PC-9 (cell line): Measurements from ENCODE around the gene CCL25. TPM values are rescaled to one million over a fixed set of nuclear protein-coding genes. Genes with fewer than 3 reads are reported as not detected.

ENCODE experiments used
- BruUV-seq: library from RNA; stranded (reverse); fragments of 400-500 nt; replicated peaks from 2 replicates; lab custom pipeline; 2021; lab: Mats Ljungman, UMichigan
- CTCF ChIA-PET: fragments of 300-600 bp; sonication (Branson Sonifier 250); formaldehyde crosslinking; loops from one replicate; lab custom pipeline; 2022; ENCODE audit warnings: antibody characterized with exemption; lab: Charles Lee
- POLR2A ChIA-PET: fragments of 300-600 bp; sonication (Branson Sonifier 250); formaldehyde crosslinking; loops from one replicate; lab custom pipeline; 2022; ENCODE audit warnings: antibody characterized with exemption; ENCODE audit not compliant: unreplicated experiment; lab: Charles Lee
- DNase-seq, 2 experiments: peaks; one replicate each; pipeline versions ENCODE4 v3.0.0 to v3.0.0-alpha.2; 2015 to 2022; ENCODE audit warnings: mixed read lengths in 1 of 2
- H2AFZ ChIP-seq: fragments of 200-600 bp; sonication (generic); 2 replicates; pipeline ENCODE4 v1.8.1; 2017; ENCODE audit warnings: antibody characterized with exemption
- H3F3A ChIP-seq: fragments of 200-600 bp; sonication (generic); 2 replicates; pipeline ENCODE4 v1.8.1; 2017; ENCODE audit warnings: antibody characterized with exemption, mild to moderate bottlenecking, low read depth; ENCODE audit not compliant: insufficient read depth
- H3K27ac ChIP-seq: fragments of 200-600 bp; sonication (generic); 2 replicates; pipeline ENCODE4 v1.6.1; 2016; ENCODE audit warnings: mixed run types
- H3K27me3 ChIP-seq: fragments of 200-600 bp; sonication (generic); 2 replicates; pipeline ENCODE4 v1.6.1; 2016; ENCODE audit warnings: low read depth, mixed run types; ENCODE audit not compliant: insufficient read depth
- H3K36me3 ChIP-seq: fragments of 200-600 bp; sonication (generic); 2 replicates; pipeline ENCODE4 v1.6.1; 2016; ENCODE audit warnings: low read depth, mixed run types
- H3K4me1 ChIP-seq: fragments of 200-600 bp; sonication (generic); replicated peaks from 2 replicates; pipeline ENCODE4 v1.6.1; 2016; ENCODE audit warnings: mixed run types; ENCODE audit not compliant: insufficient read depth
- H3K4me2 ChIP-seq: fragments of 200-600 bp; sonication (generic); 2 replicates; pipeline ENCODE4 v1.6.1; 2017; ENCODE audit warnings: mixed run types
- H3K4me3 ChIP-seq: fragments of 200-600 bp; sonication (generic); 2 replicates; pipeline ENCODE4 v1.6.1; 2016; ENCODE audit warnings: mixed run types
- H3K79me2 ChIP-seq: fragments of 200-600 bp; sonication (generic); 2 replicates; pipeline ENCODE4 v1.6.1; 2017; ENCODE audit warnings: low read depth, mixed run types
- H3K9me2 ChIP-seq: fragments of 200-600 bp; sonication (generic); 2 replicates; pipeline ENCODE4 v1.8.1; 2017; ENCODE audit warnings: mild to moderate bottlenecking; ENCODE audit not compliant: insufficient read depth
- H3K9me3 ChIP-seq: fragments of 200-600 bp; sonication (generic); 2 replicates; pipeline ENCODE4 v1.8.1; 2016; ENCODE audit warnings: low read depth; ENCODE audit not compliant: insufficient read depth
- H4K20me1 ChIP-seq: fragments of 200-600 bp; sonication (generic); 2 replicates; pipeline ENCODE4 v1.8.1; 2017; ENCODE audit not compliant: insufficient read depth
- EZH2 ChIP-seq: fragments of 200-600 bp; sonication (generic); IDR thresholded peaks from 2 replicates; pipeline ENCODE4 v1.8.0; 2017; ENCODE audit warnings: antibody characterized with exemption, low read depth
- intact Hi-C: fragments of 100-400 bp; cut with micrococcal nuclease; formaldehyde crosslinking; loops from one replicate; pipeline ENCODE4 v1.10.0; 2022; ENCODE audit not compliant: unreplicated experiment
- total RNA-seq: library from RNA; stranded (reverse); gene quantifications from 2 replicates; pipeline ENCODE4 v1.2.3, GENCODE V29; 2021
- TF ChIP-seq, protein P1 (sequence below): fragments of 200-600 bp; sonication (generic); conservative IDR thresholded peaks from 2 replicates; pipeline ENCODE4 v1.6.1; 2017; ENCODE audit warnings: mixed run types, antibody characterized with exemption, mild to moderate bottlenecking, moderate library complexity

Gene CCL25
- total RNA-seq, 1 experiment from 2014 or later = not detected

DNA sequence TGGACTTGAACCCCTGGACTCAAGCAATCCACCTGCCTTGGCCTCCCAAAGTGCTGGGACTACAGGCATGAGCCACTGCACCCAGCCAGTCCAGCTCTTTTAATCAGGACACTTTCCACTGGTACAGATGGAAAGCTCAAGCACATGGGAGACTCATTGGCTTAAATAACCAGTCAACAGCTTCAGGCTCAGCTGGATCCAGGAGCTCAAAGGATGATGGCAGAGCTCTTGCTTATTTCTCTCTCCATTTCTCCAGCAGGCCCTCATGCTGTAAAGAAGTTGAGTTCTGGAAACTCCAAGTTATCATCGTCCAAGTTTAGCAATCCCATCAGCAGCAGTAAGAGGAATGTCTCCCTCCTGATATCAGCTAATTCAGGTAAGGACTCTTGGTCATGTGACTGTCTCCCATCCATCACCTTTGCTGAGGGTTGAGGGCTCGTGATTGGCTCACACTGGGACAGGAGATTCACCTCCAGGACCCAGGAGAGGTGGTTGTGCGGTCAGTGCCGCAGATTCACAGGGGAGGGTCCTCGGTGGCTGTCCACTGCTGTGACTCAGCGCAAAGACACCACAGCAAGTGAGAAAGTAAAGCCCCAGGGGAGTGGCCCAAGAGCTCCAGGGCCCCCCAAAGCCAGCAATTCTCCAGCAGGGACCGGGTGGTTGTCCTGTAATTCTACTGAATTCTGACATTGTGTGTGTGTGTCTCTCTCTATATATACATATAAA, 5.1 kb downstream of the CCL25 start:
- Histone ChIP-seq H2AFZ (no peak overlapping the region), H3K4me3 (no peak overlapping the region), H3K4me1 (no peaks in the 10 kb centered on the region), H3K27me3 (no peaks in the 10 kb centered on the region), H3K9me3 (no peaks in the 10 kb centered on the region), H3K4me2 (no peak overlapping the region), H3K79me2 (no peaks in the 10 kb centered on the region), H3F3A (peaks cover 3% of the 10 kb centered on the region; the same call in 1 of the 2 replicates), H3K9me2 (no peaks in the 10 kb centered on the region), H3K36me3 (no peaks in the 10 kb centered on the region), H3K27ac (no peak overlapping the region), H4K20me1 (no peaks in the 10 kb centered on the region)
- TF ChIP-seq, protein P1, sequence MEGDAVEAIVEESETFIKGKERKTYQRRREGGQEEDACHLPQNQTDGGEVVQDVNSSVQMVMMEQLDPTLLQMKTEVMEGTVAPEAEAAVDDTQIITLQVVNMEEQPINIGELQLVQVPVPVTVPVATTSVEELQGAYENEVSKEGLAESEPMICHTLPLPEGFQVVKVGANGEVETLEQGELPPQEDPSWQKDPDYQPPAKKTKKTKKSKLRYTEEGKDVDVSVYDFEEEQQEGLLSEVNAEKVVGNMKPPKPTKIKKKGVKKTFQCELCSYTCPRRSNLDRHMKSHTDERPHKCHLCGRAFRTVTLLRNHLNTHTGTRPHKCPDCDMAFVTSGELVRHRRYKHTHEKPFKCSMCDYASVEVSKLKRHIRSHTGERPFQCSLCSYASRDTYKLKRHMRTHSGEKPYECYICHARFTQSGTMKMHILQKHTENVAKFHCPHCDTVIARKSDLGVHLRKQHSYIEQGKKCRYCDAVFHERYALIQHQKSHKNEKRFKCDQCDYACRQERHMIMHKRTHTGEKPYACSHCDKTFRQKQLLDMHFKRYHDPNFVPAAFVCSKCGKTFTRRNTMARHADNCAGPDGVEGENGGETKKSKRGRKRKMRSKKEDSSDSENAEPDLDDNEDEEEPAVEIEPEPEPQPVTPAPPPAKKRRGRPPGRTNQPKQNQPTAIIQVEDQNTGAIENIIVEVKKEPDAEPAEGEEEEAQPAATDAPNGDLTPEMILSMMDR = no peak
- no peak for TF ChIP-seq EZH2
- DNase-seq = no peak
- intact Hi-C loops = no loop called here
- no TSS peak for BruUV-seq
- CTCF ChIA-PET = no interaction called here
- POLR2A ChIA-PET = no interaction called here

- intact Hi-C loops = no loop called here
- H4K20me1 ChIP-seq = no peaks in the 10 kb centered on the region
- TF ChIP-seq, protein P1 = no peak
- TF ChIP-seq EZH2 = no peak
- H2AFZ ChIP-seq = no peak overlapping the region
- H3K9me2 ChIP-seq = no peaks in the 10 kb centered on the region
- H3K79me2 ChIP-seq = no peaks in the 10 kb centered on the region
- H3K36me3 ChIP-seq = no peaks in the 10 kb centered on the region
- DNase-seq = no peak
- no peak overlapping the region for H3K4me2 ChIP-seq
- H3K4me1 ChIP-seq = no peaks in the 10 kb centered on the region
- ChIA-PET CTCF (no interaction called here), POLR2A (no interaction called here)
- peaks cover 17% of the 10 kb centered on the region; the same call in 1 of the 2 replicates for H3K27me3 ChIP-seq
- H3K9me3 ChIP-seq = peaks cover 15% of the 10 kb centered on the region
- no peaks in the 10 kb centered on the region for H3F3A ChIP-seq
- H3K4me3 ChIP-seq = no peak overlapping the region
- no peak overlapping the region for H3K27ac ChIP-seq
- BruUV-seq = no TSS peak
These were observed 12.6 kb downstream of the CCL25 start for GRCh38 chr19:8064911-8065874.

DNA sequence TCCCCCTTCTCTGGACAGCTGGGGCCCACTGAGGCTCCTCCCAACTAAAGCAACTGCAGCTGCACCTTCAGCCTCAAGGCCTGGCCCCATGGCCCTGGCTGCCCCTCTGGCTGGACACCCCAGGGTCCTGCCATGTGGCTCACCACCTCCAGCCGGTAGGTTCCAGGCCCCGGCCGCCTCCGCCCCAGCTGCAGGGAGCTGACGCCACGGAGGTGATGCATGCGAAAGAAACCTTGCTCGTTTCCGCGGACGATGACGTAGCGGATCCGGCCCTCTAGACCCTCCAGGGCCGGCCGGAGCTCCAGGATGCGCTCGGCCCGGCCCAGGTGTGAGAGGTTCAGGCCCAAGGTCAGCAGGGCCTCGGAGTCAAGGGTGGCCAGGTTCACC, 13.3 kb downstream of the CCL25 start:
- Histone ChIP-seq H3K27ac (no peak overlapping the region), H3K4me3 (no peak overlapping the region), H2AFZ (no peak overlapping the region), H3K4me1 (no peaks in the 10 kb centered on the region), H3K36me3 (no peaks in the 10 kb centered on the region), H3K9me3 (peaks cover 19% of the 10 kb centered on the region), H3K79me2 (no peaks in the 10 kb centered on the region), H4K20me1 (no peaks in the 10 kb centered on the region), H3K9me2 (no peaks in the 10 kb centered on the region), H3K4me2 (no peak overlapping the region), H3F3A (no peaks in the 10 kb centered on the region), H3K27me3 (peaks cover 17% of the 10 kb centered on the region; the same call in 1 of the 2 replicates)
- ChIA-PET CTCF (no interaction called here), POLR2A (no interaction called here)
- intact Hi-C loops = no loop called here
- no peak for TF ChIP-seq EZH2
- TF ChIP-seq, protein P1 = no peak
- no TSS peak for BruUV-seq
- no peak for DNase-seq
